Measurements from ENCODE around the gene LCN15. TPM values are rescaled to one million over a fixed set of nuclear protein-coding genes. Genes with fewer than 3 reads are reported as not detected.

The LCN15 gene
- total and polyA plus RNA-seq, 7 experiments from 2014 or later, result not detected

DNA sequence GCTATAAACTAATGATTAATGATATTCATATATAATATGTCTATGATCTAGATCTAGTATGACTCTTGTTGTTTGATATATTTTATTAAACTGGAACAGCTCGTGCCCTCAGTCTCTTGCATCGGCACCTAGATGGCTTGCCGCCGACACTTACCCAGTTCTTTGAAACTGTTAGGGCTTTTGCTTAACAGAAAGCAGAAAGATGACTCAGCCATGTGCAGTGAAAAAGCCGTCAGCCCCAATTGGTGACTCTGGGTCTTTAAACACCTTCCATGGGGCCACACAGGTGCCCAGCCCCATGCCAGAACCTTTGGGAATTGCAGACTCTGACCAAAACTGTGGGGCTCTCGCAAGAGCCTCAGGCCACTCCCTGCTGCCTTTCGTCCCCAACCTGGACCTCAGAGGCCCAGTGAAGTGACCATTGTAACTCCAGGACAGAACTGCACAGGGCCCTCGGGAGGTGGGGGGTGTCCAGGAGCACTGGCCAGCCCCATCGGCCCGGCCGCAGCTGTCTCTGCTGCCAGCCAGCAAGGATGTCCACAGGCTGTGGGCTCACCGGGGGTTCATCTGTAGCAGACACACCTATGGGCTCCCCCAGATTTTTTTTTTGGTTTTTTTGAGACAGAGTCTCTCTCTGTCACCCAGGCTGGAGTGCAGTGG, 29.4 kb downstream of the LCN15 start:
- no peaks in the 10 kb centered on the region for H3K36me3 Mint-ChIP-seq
- Histone ChIP-seq H3K27ac (ENCODE audit: low read depth, low read length) (no peak overlapping the region), H3K27me3 (ENCODE audit: control insufficient read depth in 2 of 2, insufficient read depth in 2 of 2, low read length in 2 of 2) (no peaks in the 10 kb centered on the region), H3K4me3 (ENCODE audit: low read length) (no peak overlapping the region), H3K4me1 (ENCODE audit: control insufficient read depth in 2 of 2, insufficient read depth in 2 of 2, low read length in 2 of 2) (no peaks in the 10 kb centered on the region), H3K9me3 (ENCODE audit: control insufficient read depth in 2 of 3, low read length in 3 of 3) (no peaks in the 10 kb centered on the region), H3K36me3 (ENCODE audit: control insufficient read depth in 2 of 3, insufficient read depth in 3 of 3, low read length in 3 of 3) (no peaks in the 10 kb centered on the region)
- no peak overlapping the region for H3K4me3 Mint-ChIP-seq
- ChIA-PET POLR2A (no interaction called here), CTCF (no interaction called here)
- peaks cover 0 to 4% (median 0%) of the 10 kb centered on the region in 5 donors for H3K27me3 Mint-ChIP-seq
- intact Hi-C loops (cut with micrococcal nuclease), result no loop called here
- no peak for DNase-seq
- no peak overlapping the region for H3K27ac Mint-ChIP-seq
- H3K4me1 Mint-ChIP-seq, result peaks cover 0 to 3% (median 0%) of the 10 kb centered on the region in 7 donors
- no peak for ATAC-seq
- no peaks in the 10 kb centered on the region for H3K9me3 Mint-ChIP-seq

- ChIA-PET CTCF (no interaction called here), POLR2A (no interaction called here)
- H3K27me3 Mint-ChIP-seq, result peaks cover 0 to 6% (median 0%) of the 10 kb centered on the region in 5 donors
- no peak for DNase-seq
- no peaks in the 10 kb centered on the region for H3K36me3 Mint-ChIP-seq
- no peaks in the 10 kb centered on the region for H3K36me3 ChIP-seq (ENCODE audit: control insufficient read depth in 2 of 3, insufficient read depth in 3 of 3, low read length in 3 of 3)
- no peak overlapping the region for H3K4me3 ChIP-seq (ENCODE audit: low read length)
- H3K27ac Mint-ChIP-seq, result no peak overlapping the region
- no peaks in the 10 kb centered on the region for H3K4me1 ChIP-seq (ENCODE audit: control insufficient read depth in 2 of 2, insufficient read depth in 2 of 2, low read length in 2 of 2)
- ATAC-seq, result no peak
- no peaks in the 10 kb centered on the region for H3K9me3 Mint-ChIP-seq
- H3K27me3 ChIP-seq (ENCODE audit: control insufficient read depth in 2 of 2, insufficient read depth in 2 of 2, low read length in 2 of 2), result no peaks in the 10 kb centered on the region
- intact Hi-C loops (cut with micrococcal nuclease), result no loop called here
- H3K27ac ChIP-seq (ENCODE audit: low read depth, low read length), result no peak overlapping the region
- no peaks in the 10 kb centered on the region for H3K9me3 ChIP-seq (ENCODE audit: control insufficient read depth in 2 of 3, low read length in 3 of 3)
- H3K4me3 Mint-ChIP-seq, result no peak overlapping the region
- H3K4me1 Mint-ChIP-seq, result peaks cover 0 to 10% (median 0%) of the 10 kb centered on the region in 7 donors
Observed at GRCh38 chr9:136733611-136734010, 30.7 kb downstream of the LCN15 start.

GRCh38 chr9:136732444-136733178, 31.7 kb downstream of the LCN15 start:
- ATAC-seq (no peak), DNase-seq (no peak)
- Mint-ChIP-seq H3K4me1 (peaks cover 0 to 11% (median under 1%) of the 10 kb centered on the region in 7 donors), H3K9me3 (peaks cover 0 to 1% (median 0%) of the 10 kb centered on the region in 11 donors), H3K4me3 (no peak overlapping the region), H3K27me3 (peaks cover 0 to 5% (median 0%) of the 10 kb centered on the region in 5 donors), H3K36me3 (no peaks in the 10 kb centered on the region), H3K27ac (no peak overlapping the region)
- ChIA-PET CTCF (no interaction called here), POLR2A (no interaction called here)
- Histone ChIP-seq H3K9me3 (ENCODE audit: control insufficient read depth in 2 of 3, low read length in 3 of 3) (no peaks in the 10 kb centered on the region), H3K36me3 (ENCODE audit: control insufficient read depth in 2 of 3, insufficient read depth in 3 of 3, low read length in 3 of 3) (no peaks in the 10 kb centered on the region), H3K4me3 (ENCODE audit: low read length) (no peak overlapping the region), H3K27ac (ENCODE audit: low read depth, low read length) (no peak overlapping the region), H3K4me1 (ENCODE audit: control insufficient read depth in 2 of 2, insufficient read depth in 2 of 2, low read length in 2 of 2) (no peaks in the 10 kb centered on the region), H3K27me3 (ENCODE audit: control insufficient read depth in 2 of 2, insufficient read depth in 2 of 2, low read length in 2 of 2) (no peaks in the 10 kb centered on the region)
- intact Hi-C loops (cut with micrococcal nuclease), result no loop called here

DNA sequence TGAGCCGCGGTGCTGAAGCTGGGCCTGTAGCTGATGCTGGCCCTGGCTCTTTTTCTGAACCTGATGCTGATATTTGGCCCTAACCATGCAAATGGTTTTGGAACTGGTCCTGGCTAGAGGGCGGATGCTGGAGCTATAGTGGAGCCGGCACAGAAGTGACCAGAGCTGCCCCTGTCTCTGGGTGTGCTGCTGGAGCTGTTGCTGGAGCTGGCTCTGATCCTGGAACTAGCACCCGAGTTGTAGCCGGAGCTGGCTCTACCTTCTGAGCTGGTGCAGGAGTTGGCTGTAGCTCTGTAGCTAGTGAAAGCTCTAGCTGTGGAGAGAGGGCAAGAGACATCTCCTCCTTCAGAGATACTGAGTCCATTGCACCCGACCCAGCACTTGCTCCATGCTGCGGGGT, 34.4 kb downstream of the LCN15 start:
- Mint-ChIP-seq H3K4me3 (peak overlapping the region; percentile 30 to 99 (median 48)), H3K4me1 (peaks cover 12 to 28% (median 21%) of the 10 kb centered on the region in 7 donors), H3K27me3 (peaks cover 0 to 5% (median 0%) of the 10 kb centered on the region in 5 donors), H3K27ac (peak overlapping the region in 1 of 9 donors; percentile 84), H3K36me3 (peaks cover 0 to 9% (median 7%) of the 10 kb centered on the region in 5 donors), H3K9me3 (peaks cover 0 to 6% (median 0%) of the 10 kb centered on the region in 11 donors)
- intact Hi-C loops (cut with micrococcal nuclease), result loop anchor here (2.0 to 5.0 kb wide), 5 partner anchors 29 to 248 kb away; partner anchors contain the start of genes AGPAT2 (in 2 of the 2), NOTCH1 (in 1 of the 2) and SEC16A (in 1 of the 2)
- no peak for DNase-seq
- peaks cover 16 to 17% of the 10 kb centered on the region in 2 donors for H3K4me1 ChIP-seq (ENCODE audit: control insufficient read depth in 2 of 2, insufficient read depth in 2 of 2, low read length in 2 of 2)
- POLR2A ChIA-PET, result interaction anchor here (3.8 kb wide), 2 partner anchors 12 to 30 kb away, joined by 14 to 19 read pairs; no protein-coding TSS in a partner anchor
- no peak overlapping the region for H3K27ac ChIP-seq (ENCODE audit: low read depth, low read length)
- no peak for ATAC-seq
- H3K4me3 ChIP-seq (ENCODE audit: low read length), result no peak overlapping the region
- H3K9me3 ChIP-seq (ENCODE audit: control insufficient read depth in 2 of 3, low read length in 3 of 3), result no peaks in the 10 kb centered on the region
- CTCF ChIA-PET, result interaction anchor here (0.9 to 2.7 kb wide), 4 partner anchors 12 to 317 kb away, joined by 3 to 8 read pairs (median 3); no protein-coding TSS in a partner anchor
- peaks cover 9 to 14% (median 13%) of the 10 kb centered on the region in 3 experiments for H3K36me3 ChIP-seq (ENCODE audit: control insufficient read depth in 2 of 3, insufficient read depth in 3 of 3, low read length in 3 of 3)
- no peaks in the 10 kb centered on the region for H3K27me3 ChIP-seq (ENCODE audit: control insufficient read depth in 2 of 2, insufficient read depth in 2 of 2, low read length in 2 of 2)

GRCh38 chr9:136729144-136729543, 35.2 kb downstream of the LCN15 start:
- CTCF ChIA-PET, result interaction anchor here (0.9 to 2.7 kb wide), 4 partner anchors 13 to 318 kb away, joined by 3 to 8 read pairs (median 3); no protein-coding TSS in a partner anchor
- no peaks in the 10 kb centered on the region for H3K27me3 ChIP-seq (ENCODE audit: control insufficient read depth in 2 of 2, insufficient read depth in 2 of 2, low read length in 2 of 2)
- ATAC-seq (no peak), DNase-seq (no peak)
- H3K36me3 Mint-ChIP-seq, result peaks cover 0 to 12% (median 11%) of the 10 kb centered on the region in 5 donors
- intact Hi-C loops (cut with micrococcal nuclease), result loop anchor here (2.0 to 5.0 kb wide), 5 partner anchors 28 to 247 kb away; partner anchors contain the start of genes AGPAT2 (in 2 of the 2), NOTCH1 (in 1 of the 2) and SEC16A (in 1 of the 2)
- H3K4me3 Mint-ChIP-seq, result peak overlapping the region; percentile 39 to 99 (median 49)
- POLR2A ChIA-PET, result interaction anchor here (0.9 to 3.8 kb wide), 6 partner anchors 12 to 511 kb away, joined by 3 to 19 read pairs (median 4); no protein-coding TSS in a partner anchor
- peaks cover 0 to 6% (median 0%) of the 10 kb centered on the region in 11 donors for H3K9me3 Mint-ChIP-seq
- peak overlapping the region in 1 of 9 donors; percentile 19 for H3K27ac Mint-ChIP-seq
- peaks cover 9 to 22% (median 13%) of the 10 kb centered on the region in 3 experiments for H3K36me3 ChIP-seq (ENCODE audit: control insufficient read depth in 2 of 3, insufficient read depth in 3 of 3, low read length in 3 of 3)
- peaks cover 12 to 33% (median 26%) of the 10 kb centered on the region in 7 donors for H3K4me1 Mint-ChIP-seq
- peaks cover 0 to 5% (median 0%) of the 10 kb centered on the region in 5 donors for H3K27me3 Mint-ChIP-seq
- no peaks in the 10 kb centered on the region for H3K9me3 ChIP-seq (ENCODE audit: control insufficient read depth in 2 of 3, low read length in 3 of 3)
- H3K27ac ChIP-seq (ENCODE audit: low read depth, low read length), result no peak overlapping the region
- no peak overlapping the region for H3K4me3 ChIP-seq (ENCODE audit: low read length)
- peaks cover 16 to 17% of the 10 kb centered on the region in 2 donors for H3K4me1 ChIP-seq (ENCODE audit: control insufficient read depth in 2 of 2, insufficient read depth in 2 of 2, low read length in 2 of 2)

DNA sequence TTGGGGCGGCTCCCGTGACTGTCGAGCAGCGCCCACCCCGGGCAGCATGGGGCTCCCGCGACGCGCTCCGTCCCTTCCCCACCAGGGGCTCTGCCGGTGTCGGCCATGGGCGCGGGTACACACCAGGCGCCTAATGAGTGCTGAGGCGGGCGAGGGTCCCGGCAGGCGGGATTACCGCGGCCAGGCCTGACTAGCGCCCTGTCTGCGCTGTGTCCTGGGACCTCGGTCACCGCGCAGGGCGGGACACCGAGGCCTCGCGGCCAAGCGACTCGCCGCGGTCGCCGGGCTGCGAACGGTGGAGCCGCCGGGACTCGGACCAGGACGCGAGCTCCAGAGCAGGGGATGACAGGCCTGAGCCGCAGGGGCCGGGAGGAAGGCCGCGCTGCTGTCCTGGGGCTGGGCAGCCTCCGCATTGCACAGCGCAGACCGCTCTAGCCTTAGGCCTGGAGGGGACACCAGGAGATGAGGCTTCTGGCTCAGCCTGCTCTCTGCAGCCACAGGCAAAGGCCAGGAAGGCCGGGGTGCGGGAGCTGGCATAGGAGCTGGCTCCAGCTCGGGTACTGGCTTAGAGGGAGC, 35.7 kb downstream of the LCN15 start:
- H3K36me3 ChIP-seq (ENCODE audit: control insufficient read depth in 2 of 3, insufficient read depth in 3 of 3, low read length in 3 of 3), result peaks cover 9 to 27% (median 13%) of the 10 kb centered on the region in 3 experiments
- Mint-ChIP-seq H3K36me3 (peaks cover 0 to 17% (median 11%) of the 10 kb centered on the region in 5 donors), H3K27ac (peak overlapping the region in 2 of 9 donors; percentile 19 to 25), H3K4me1 (peaks cover 12 to 37% (median 28%) of the 10 kb centered on the region in 7 donors), H3K4me3 (peak overlapping the region in 9 of 10 donors; percentile 16 to 99 (median 50)), H3K27me3 (peaks cover 0 to 5% (median 0%) of the 10 kb centered on the region in 5 donors), H3K9me3 (peaks cover 0 to 6% (median 0%) of the 10 kb centered on the region in 11 donors)
- H3K4me1 ChIP-seq (ENCODE audit: control insufficient read depth in 2 of 2, insufficient read depth in 2 of 2, low read length in 2 of 2), result peaks cover 16 to 17% of the 10 kb centered on the region in 2 donors
- peak in 1 of 9 donors; percentile 21 for DNase-seq
- no peaks in the 10 kb centered on the region for H3K27me3 ChIP-seq (ENCODE audit: control insufficient read depth in 2 of 2, insufficient read depth in 2 of 2, low read length in 2 of 2)
- H3K9me3 ChIP-seq (ENCODE audit: control insufficient read depth in 2 of 3, low read length in 3 of 3), result no peaks in the 10 kb centered on the region
- ChIA-PET CTCF (interaction anchor here (0.9 to 2.7 kb wide), 2 partner anchors 13 to 40 kb away, joined by 3 to 8 read pairs; no protein-coding TSS in a partner anchor), POLR2A (interaction anchor here (0.5 to 3.8 kb wide), 16 partner anchors 10 to 575 kb away, joined by 3 to 19 read pairs (median 5); partner anchors contain the start of genes AGPAT2 and LCN15)
- intact Hi-C loops (cut with micrococcal nuclease), result loop anchor here (1.0 to 5.0 kb wide), 9 partner anchors 27 to 358 kb away; partner anchors contain the start of genes AGPAT2 (in 2 of the 2), SEC16A (in 2 of the 2), MAN1B1 (in 1 of the 2) and NOTCH1 (in 1 of the 2)
- peak overlapping the region; percentile 87 for H3K4me3 ChIP-seq (ENCODE audit: low read length)
- no peak for ATAC-seq
- H3K27ac ChIP-seq (ENCODE audit: low read depth, low read length), result peak overlapping the region; percentile 83
